Measurements from ENCODE around the gene PI4KA.
"Not testable (repeated sequence)": the region's sequence is repeated elsewhere in the genome, so short reads cannot be mapped to it uniquely, and the experiment has no call there.

Gene PI4KA

GRCh38 chr22:20674998-20675397, 183.6 kb downstream of the PI4KA start:
- H3K36me3 ChIP-seq: no peaks in the 10 kb centered on the region
- TF ChIP-seq CTCF (IDR thresholded peaks at IDR 0.05; ENCODE audit: low read depth, low read length): no peak
- no peaks in the 10 kb centered on the region for H3K27me3 ChIP-seq
- no peak for DNase-seq
- H3K4me3 ChIP-seq (ENCODE audit: low read depth, low read length): no peak overlapping the region
- no peaks in the 10 kb centered on the region for H3K9me3 ChIP-seq
- H3K4me1 ChIP-seq: no peaks in the 10 kb centered on the region

- Histone ChIP-seq H3K4me3 (ENCODE audit: low read depth, low read length) (no peak overlapping the region), H3K36me3 (no peaks in the 10 kb centered on the region), H3K4me1 (no peaks in the 10 kb centered on the region), H3K9me3 (no peaks in the 10 kb centered on the region), H3K27me3 (no peaks in the 10 kb centered on the region)
- no peak for TF ChIP-seq CTCF (IDR thresholded peaks at IDR 0.05; ENCODE audit: low read depth, low read length)
- no peak for DNase-seq
These were observed 185.1 kb downstream of the PI4KA start for GRCh38 chr22:20673295-20674195.

DNA sequence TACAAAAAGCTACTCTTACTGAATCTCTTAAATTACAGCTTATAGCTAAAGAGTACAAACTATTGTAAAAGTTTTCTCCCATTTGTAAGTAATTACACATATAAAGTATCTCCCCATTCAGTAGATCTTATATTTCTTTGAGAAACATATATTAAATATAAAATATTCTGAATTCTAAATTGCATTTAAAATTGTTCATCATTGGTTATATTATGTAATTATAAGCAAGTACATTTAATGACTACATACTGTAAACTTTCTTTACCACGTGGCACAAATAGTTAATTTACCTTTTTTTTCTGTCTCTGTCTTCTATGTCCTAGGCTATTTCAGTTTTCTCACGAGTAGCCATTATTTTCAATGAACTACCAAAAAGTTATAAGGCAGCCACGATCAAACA, 185.9 kb downstream of the PI4KA start:
- Histone ChIP-seq H3K9me3 (no peaks in the 10 kb centered on the region), H3K36me3 (no peaks in the 10 kb centered on the region), H3K27me3 (no peaks in the 10 kb centered on the region), H3K4me1 (no peaks in the 10 kb centered on the region), H3K4me3 (ENCODE audit: low read depth, low read length) (no peak overlapping the region)
- TF ChIP-seq CTCF (IDR thresholded peaks at IDR 0.05; ENCODE audit: low read depth, low read length): no peak
- DNase-seq: no peak

- Histone ChIP-seq H3K36me3 (no peaks in the 10 kb centered on the region), H3K4me3 (ENCODE audit: low read depth, low read length) (no peak overlapping the region), H3K27me3 (no peaks in the 10 kb centered on the region), H3K4me1 (no peaks in the 10 kb centered on the region), H3K9me3 (no peaks in the 10 kb centered on the region)
- no peak for DNase-seq
- no peak for TF ChIP-seq CTCF (IDR thresholded peaks at IDR 0.05; ENCODE audit: low read depth, low read length)
These were observed 186.6 kb downstream of the PI4KA start for GRCh38 chr22:20672082-20672424.

GRCh38 chr22:20671409-20672081, 187.1 kb downstream of the PI4KA start:
- DNase-seq: no peak
- no peaks in the 10 kb centered on the region for H3K27me3 ChIP-seq
- no peaks in the 10 kb centered on the region for H3K9me3 ChIP-seq
- no peaks in the 10 kb centered on the region for H3K36me3 ChIP-seq
- H3K4me1 ChIP-seq: no peaks in the 10 kb centered on the region
- no peak for TF ChIP-seq CTCF (IDR thresholded peaks at IDR 0.05; ENCODE audit: low read depth, low read length)
- no peak overlapping the region for H3K4me3 ChIP-seq (ENCODE audit: low read depth, low read length)

DNA sequence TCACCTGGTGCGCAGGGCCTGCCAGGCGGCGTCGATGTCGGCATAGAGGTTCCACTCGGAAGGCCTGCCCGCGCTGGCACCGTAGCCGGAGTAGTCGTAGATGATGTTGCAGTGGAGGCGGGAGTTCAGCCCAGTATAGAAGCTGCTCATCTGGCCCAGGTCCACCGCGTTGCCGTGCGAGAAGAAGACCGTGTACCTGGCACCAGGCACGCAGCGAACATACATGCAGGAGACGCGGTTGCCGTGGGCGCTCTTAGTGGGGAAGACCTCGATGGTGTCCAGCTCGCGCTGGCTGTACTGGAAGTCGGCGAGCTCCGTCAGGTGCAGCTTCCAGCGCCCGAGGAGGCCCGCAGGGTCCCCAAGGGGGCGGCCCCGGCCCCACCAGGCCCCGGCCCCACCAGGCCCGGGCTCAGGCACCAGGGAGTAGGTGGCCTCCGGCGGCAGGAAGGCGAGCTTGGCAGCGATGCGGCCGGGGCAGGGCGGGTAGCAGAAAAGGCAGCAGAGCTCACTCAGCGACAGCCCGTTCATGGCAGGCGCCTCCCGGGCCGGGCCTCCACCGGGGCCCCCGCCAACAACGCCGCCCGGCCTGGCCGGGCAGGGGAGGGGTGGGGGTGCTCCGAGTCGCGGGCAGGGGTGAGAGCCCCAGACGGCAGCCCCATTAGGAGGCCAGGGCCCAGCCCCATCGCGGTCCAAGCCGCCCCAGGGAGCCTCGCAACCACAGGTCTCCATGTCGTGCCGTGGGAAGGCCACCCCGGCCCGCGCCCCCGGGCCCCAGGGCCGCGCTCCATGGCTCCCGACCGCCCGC, 188.0 kb downstream of the PI4KA start:
- DNase-seq; H3K27me3 ChIP-seq; H3K4me3 ChIP-seq (ENCODE audit: low read depth, low read length); H3K36me3 ChIP-seq; H3K9me3 ChIP-seq; H3K4me1 ChIP-seq: not testable (repeated sequence)

- not testable (repeated sequence) for H3K4me1 ChIP-seq; H3K27me3 ChIP-seq; H3K36me3 ChIP-seq; H3K4me3 ChIP-seq (ENCODE audit: low read depth, low read length); H3K9me3 ChIP-seq; DNase-seq
These were observed 188.7 kb downstream of the PI4KA start for GRCh38 chr22:20669884-20670283.

- H3K36me3 ChIP-seq; H3K27me3 ChIP-seq; H3K9me3 ChIP-seq; H3K4me3 ChIP-seq (ENCODE audit: low read depth, low read length); DNase-seq; H3K4me1 ChIP-seq: not testable (repeated sequence)
These were observed 189.1 kb downstream of the PI4KA start for GRCh38 chr22:20669471-20669870.

DNA sequence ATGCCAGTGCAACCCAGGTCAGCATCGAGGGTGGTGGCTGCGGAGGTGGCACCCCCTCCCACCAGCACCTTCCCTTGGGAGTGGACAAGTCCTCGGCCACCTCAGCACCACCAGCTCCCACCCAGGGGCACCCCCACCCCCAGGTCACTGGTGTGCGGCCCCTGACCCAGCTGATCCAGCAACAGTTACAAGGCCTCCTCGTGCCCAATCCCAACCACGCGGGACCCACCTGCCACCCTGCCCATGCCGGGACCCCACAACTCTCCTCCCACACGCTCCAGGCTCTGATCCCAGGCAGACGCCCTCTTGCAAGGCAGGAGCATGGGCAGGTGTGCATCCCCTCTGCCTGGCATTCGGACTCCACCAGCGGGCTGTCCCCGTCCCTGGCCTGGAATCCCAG, 189.8 kb downstream of the PI4KA start:
- DNase-seq; H3K4me3 ChIP-seq (ENCODE audit: low read depth, low read length); H3K9me3 ChIP-seq; H3K27me3 ChIP-seq; H3K4me1 ChIP-seq; H3K36me3 ChIP-seq: not testable (repeated sequence)
